ENCODE data around the gene UBE2E2.

Gene UBE2E2

GRCh38 chr3:23484386-23484785 is 281.3 kb downstream of the UBE2E2 start:
- no peak for DNase-seq (ENCODE audit: low read depth)
- TF ChIP-seq, protein P1, sequence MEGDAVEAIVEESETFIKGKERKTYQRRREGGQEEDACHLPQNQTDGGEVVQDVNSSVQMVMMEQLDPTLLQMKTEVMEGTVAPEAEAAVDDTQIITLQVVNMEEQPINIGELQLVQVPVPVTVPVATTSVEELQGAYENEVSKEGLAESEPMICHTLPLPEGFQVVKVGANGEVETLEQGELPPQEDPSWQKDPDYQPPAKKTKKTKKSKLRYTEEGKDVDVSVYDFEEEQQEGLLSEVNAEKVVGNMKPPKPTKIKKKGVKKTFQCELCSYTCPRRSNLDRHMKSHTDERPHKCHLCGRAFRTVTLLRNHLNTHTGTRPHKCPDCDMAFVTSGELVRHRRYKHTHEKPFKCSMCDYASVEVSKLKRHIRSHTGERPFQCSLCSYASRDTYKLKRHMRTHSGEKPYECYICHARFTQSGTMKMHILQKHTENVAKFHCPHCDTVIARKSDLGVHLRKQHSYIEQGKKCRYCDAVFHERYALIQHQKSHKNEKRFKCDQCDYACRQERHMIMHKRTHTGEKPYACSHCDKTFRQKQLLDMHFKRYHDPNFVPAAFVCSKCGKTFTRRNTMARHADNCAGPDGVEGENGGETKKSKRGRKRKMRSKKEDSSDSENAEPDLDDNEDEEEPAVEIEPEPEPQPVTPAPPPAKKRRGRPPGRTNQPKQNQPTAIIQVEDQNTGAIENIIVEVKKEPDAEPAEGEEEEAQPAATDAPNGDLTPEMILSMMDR (conservative IDR thresholded peaks at IDR 0.05; ENCODE audit: control insufficient read depth, insufficient read depth, low read depth, low read length): no peak
- H3K4me3 ChIP-seq (ENCODE audit: control insufficient read depth, low read depth, low read length): no peak overlapping the region

DNA sequence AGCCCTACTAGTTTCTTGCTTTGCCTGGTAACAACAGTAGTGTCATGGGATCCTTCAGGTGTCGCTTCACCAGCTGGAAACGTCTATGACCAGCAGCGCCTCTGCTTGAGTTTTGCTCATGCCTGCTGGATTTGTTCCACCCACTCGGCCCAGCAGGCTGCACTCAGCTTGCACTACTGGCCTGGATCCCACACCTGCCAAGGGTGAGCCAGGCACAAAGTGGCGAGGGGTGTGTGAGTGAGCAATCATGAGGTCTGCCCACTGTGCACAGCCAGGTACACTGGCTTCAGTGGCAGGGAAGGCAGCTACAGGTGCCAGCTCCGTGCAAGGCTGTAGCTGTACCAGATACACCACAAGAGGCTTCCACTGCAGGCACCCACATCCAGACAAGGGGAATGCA is 282.8 kb downstream of the UBE2E2 start:
- DNase-seq (ENCODE audit: low read depth): no peak
- TF ChIP-seq, protein P1 (conservative IDR thresholded peaks at IDR 0.05; ENCODE audit: control insufficient read depth, insufficient read depth, low read depth, low read length): no peak
- no peak overlapping the region for H3K4me3 ChIP-seq (ENCODE audit: control insufficient read depth, low read depth, low read length)

DNA sequence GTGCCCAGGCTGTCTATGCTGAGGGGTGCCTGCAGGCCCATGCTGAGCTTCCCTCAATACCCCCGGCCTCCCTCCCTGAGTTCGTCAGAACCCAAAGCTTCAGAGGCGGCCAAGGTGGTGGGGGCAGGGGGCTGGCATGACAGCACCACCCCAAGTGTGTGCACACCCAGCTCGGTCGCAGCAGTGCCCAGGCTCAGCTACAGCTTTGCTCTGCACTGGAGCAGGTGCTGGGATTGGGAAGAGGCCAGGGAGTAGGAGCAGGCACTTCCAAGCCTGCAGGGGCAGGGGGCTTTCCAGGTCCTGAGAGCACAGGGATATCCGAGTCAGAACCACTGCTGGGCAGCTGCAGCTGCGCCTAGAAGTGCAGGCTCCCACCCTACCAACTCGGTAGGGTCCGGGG is 283.9 kb downstream of the UBE2E2 start:
- DNase-seq (ENCODE audit: low read depth): no peak
- TF ChIP-seq, protein P1 (conservative IDR thresholded peaks at IDR 0.05; ENCODE audit: control insufficient read depth, insufficient read depth, low read depth, low read length): no peak
- H3K4me3 ChIP-seq (ENCODE audit: control insufficient read depth, low read depth, low read length): no peak overlapping the region

DNA sequence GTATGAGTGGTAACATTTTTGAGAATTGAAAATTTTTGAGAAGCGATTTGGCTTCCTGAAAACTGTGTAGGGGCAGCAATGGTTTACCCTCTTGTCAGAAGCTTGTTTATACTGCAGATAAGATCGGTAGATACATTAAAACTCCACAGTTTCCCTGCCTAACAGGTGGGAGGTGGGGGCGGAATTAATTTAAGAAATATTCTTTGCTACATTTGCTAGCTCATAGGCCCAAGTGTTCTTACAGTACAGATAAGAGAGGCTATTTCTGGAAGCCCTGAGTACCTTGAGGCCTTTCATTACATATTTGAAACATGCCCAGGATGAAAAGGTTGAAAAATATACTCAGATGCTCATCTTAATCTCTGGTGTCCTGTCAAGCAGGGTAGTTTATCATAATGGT is 285.5 kb downstream of the UBE2E2 start:
- no peak for DNase-seq (ENCODE audit: low read depth)
- no peak overlapping the region for H3K4me3 ChIP-seq (ENCODE audit: control insufficient read depth, low read depth, low read length)
- TF ChIP-seq, protein P1 (conservative IDR thresholded peaks at IDR 0.05; ENCODE audit: control insufficient read depth, insufficient read depth, low read depth, low read length): no peak

- TF ChIP-seq, protein P1 (conservative IDR thresholded peaks at IDR 0.05; ENCODE audit: control insufficient read depth, insufficient read depth, low read depth, low read length): no peak
- peak; percentile 40 for DNase-seq (ENCODE audit: low read depth)
- no peak overlapping the region for H3K4me3 ChIP-seq (ENCODE audit: control insufficient read depth, low read depth, low read length)
Observed at GRCh38 chr3:23489300-23490158, 286.4 kb downstream of the UBE2E2 start.

DNA sequence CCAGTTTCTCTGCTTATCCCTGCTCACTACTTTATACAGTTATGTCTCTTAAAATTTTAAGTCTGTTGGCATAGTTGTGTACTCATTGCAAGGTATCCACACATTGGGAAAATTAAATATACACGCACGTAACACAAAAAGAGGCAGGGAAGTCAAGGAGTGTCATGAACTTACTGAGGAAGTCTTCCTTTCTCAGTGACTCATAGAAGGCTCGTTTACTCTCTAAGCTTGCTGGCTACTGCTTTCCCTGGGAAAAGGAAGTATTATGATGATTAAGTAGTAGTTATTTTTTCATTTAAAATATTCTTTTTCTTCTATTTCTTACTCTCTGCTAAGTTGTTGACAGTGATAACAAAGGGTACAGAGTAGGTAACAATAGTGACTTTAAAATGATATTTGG is 287.3 kb downstream of the UBE2E2 start:
- DNase-seq (ENCODE audit: low read depth): peak; percentile 84
- TF ChIP-seq, protein P1 (conservative IDR thresholded peaks at IDR 0.05; ENCODE audit: control insufficient read depth, insufficient read depth, low read depth, low read length): no peak
- H3K4me3 ChIP-seq (ENCODE audit: control insufficient read depth, low read depth, low read length): no peak overlapping the region

Measured in fibroblast of mammary gland (primary cell).